Measurements from ENCODE around the gene LIN54. TPM values are rescaled to one million over a fixed set of nuclear protein-coding genes. Genes with fewer than 3 reads are reported as not detected.

Gene LIN54
- total RNA-seq, 1 experiment from 2014 or later, result 14.5 TPM

DNA sequence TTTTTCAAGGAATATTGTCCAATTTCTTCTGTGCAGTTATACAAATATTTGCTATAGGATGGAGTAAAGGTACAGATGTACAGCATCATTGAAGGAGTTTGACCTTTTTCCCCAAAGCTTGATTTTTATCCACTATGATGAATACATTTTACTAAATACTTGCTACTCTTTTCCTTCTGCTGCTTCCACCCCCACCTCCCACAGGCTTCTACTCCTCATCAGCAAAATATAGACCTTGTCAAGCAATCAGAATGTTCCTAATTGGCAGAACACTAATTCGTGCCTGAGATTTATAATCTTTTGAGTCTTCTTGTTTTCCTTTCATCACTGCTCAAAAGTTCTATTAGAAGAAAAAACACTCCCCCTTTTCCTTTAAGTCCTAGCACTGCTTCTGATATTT is 113.9 kb downstream of the LIN54 start:
- no peak for TF ChIP-seq TCF7L2 (IDR thresholded peaks at IDR 0.05; ENCODE audit: low read depth, low read length)
- TF ChIP-seq POLR2AphosphoS5 (IDR thresholded peaks at IDR 0.05; ENCODE audit: low read depth, low read length), result no peak
- no peak for TF ChIP-seq SIN3A (IDR thresholded peaks at IDR 0.05; ENCODE audit: borderline replicate concordance, insufficient read depth, low read depth, low read length)
- TF ChIP-seq, protein P1, sequence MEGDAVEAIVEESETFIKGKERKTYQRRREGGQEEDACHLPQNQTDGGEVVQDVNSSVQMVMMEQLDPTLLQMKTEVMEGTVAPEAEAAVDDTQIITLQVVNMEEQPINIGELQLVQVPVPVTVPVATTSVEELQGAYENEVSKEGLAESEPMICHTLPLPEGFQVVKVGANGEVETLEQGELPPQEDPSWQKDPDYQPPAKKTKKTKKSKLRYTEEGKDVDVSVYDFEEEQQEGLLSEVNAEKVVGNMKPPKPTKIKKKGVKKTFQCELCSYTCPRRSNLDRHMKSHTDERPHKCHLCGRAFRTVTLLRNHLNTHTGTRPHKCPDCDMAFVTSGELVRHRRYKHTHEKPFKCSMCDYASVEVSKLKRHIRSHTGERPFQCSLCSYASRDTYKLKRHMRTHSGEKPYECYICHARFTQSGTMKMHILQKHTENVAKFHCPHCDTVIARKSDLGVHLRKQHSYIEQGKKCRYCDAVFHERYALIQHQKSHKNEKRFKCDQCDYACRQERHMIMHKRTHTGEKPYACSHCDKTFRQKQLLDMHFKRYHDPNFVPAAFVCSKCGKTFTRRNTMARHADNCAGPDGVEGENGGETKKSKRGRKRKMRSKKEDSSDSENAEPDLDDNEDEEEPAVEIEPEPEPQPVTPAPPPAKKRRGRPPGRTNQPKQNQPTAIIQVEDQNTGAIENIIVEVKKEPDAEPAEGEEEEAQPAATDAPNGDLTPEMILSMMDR (IDR thresholded peaks at IDR 0.05), result no peak
- TF ChIP-seq, protein P2, sequence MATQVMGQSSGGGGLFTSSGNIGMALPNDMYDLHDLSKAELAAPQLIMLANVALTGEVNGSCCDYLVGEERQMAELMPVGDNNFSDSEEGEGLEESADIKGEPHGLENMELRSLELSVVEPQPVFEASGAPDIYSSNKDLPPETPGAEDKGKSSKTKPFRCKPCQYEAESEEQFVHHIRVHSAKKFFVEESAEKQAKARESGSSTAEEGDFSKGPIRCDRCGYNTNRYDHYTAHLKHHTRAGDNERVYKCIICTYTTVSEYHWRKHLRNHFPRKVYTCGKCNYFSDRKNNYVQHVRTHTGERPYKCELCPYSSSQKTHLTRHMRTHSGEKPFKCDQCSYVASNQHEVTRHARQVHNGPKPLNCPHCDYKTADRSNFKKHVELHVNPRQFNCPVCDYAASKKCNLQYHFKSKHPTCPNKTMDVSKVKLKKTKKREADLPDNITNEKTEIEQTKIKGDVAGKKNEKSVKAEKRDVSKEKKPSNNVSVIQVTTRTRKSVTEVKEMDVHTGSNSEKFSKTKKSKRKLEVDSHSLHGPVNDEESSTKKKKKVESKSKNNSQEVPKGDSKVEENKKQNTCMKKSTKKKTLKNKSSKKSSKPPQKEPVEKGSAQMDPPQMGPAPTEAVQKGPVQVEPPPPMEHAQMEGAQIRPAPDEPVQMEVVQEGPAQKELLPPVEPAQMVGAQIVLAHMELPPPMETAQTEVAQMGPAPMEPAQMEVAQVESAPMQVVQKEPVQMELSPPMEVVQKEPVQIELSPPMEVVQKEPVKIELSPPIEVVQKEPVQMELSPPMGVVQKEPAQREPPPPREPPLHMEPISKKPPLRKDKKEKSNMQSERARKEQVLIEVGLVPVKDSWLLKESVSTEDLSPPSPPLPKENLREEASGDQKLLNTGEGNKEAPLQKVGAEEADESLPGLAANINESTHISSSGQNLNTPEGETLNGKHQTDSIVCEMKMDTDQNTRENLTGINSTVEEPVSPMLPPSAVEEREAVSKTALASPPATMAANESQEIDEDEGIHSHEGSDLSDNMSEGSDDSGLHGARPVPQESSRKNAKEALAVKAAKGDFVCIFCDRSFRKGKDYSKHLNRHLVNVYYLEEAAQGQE (IDR thresholded peaks at IDR 0.05; ENCODE audit: insufficient read depth in 1 of 2, low read depth in 2 of 2, low read length in 1 of 2), result no peak
- Histone ChIP-seq H3K9me3 (ENCODE audit: control insufficient read depth, insufficient read depth, low read depth, low read length) (no peaks in the 10 kb centered on the region), H3K27ac (ENCODE audit: low read length) (no peak overlapping the region), H3K27me3 (ENCODE audit: control insufficient read depth, insufficient read depth, low read length) (no peaks in the 10 kb centered on the region), H3K36me3 (ENCODE audit: control insufficient read depth, insufficient read depth, low read length) (peaks cover 20% of the 10 kb centered on the region), H3K4me1 (ENCODE audit: control insufficient read depth, insufficient read depth, low read length) (peaks cover 18% of the 10 kb centered on the region), H3K4me3 (ENCODE audit: low read depth in 2 of 2, low read length in 2 of 2) (no peak overlapping the region)
- DNase-seq (ENCODE audit: low read depth, low spot score), result no peak
- POLR2A ChIA-PET, result no interaction called here
- intact Hi-C loops (cut with micrococcal nuclease; ENCODE audit: unreplicated experiment), result loop anchor here (10.0 kb wide), 1 partner anchor 658 kb away; no protein-coding TSS in a partner anchor
- CTCF ChIA-PET, result no interaction called here
- in situ Hi-C loops (cut with HindIII; ENCODE audit: low pct_unique_long_range_greater_than_20kb, low sequenced_read_pairs), result no loop called here
- ATAC-seq, result no peak
- BruUV-seq (replicated peaks), result no TSS peak

DNA sequence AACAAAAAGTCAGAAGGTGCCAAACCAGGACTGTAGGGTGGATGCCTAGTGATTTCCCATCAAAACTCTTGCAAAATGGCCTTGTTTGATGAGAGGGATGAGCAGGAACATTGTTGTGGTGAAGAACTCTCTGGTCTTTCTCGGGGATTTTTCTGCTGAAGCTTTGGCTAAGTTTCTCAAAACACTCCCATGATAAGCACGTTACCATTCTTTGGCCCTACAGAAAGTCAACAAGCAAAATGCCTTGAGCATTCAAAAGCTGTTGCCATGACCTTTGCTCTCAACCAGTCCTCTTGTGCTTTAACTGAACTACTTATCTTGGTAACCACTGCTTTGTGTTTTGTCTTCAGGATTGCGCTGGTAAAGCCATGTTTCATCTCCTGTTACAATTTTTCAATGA is 116.7 kb downstream of the LIN54 start:
- no peaks in the 10 kb centered on the region for H3K27me3 ChIP-seq (ENCODE audit: control insufficient read depth, insufficient read depth, low read length)
- in situ Hi-C loops (cut with HindIII; ENCODE audit: low pct_unique_long_range_greater_than_20kb, low sequenced_read_pairs), result no loop called here
- DNase-seq (ENCODE audit: low read depth, low spot score) (no peak), ATAC-seq (no peak)
- CTCF ChIA-PET, result no interaction called here
- POLR2A ChIA-PET, result interaction anchor here (0.6 kb wide), 1 partner anchor 166 kb away, joined by 3 read pairs; no protein-coding TSS in a partner anchor
- no peak overlapping the region for H3K27ac ChIP-seq (ENCODE audit: low read length)
- no TSS peak for BruUV-seq (replicated peaks)
- H3K36me3 ChIP-seq (ENCODE audit: control insufficient read depth, insufficient read depth, low read length), result peaks cover 13% of the 10 kb centered on the region
- no peaks in the 10 kb centered on the region for H3K9me3 ChIP-seq (ENCODE audit: control insufficient read depth, insufficient read depth, low read depth, low read length)
- no peak overlapping the region for H3K4me3 ChIP-seq (ENCODE audit: low read depth in 2 of 2, low read length in 2 of 2)
- intact Hi-C loops (cut with micrococcal nuclease; ENCODE audit: unreplicated experiment), result loop anchor here (10.0 kb wide), 1 partner anchor 661 kb away; no protein-coding TSS in a partner anchor
- peaks cover 16% of the 10 kb centered on the region for H3K4me1 ChIP-seq (ENCODE audit: control insufficient read depth, insufficient read depth, low read length)
- no peak for TF ChIP-seq TCF7L2 (IDR thresholded peaks at IDR 0.05; ENCODE audit: low read depth, low read length)
- TF ChIP-seq, protein P1 (IDR thresholded peaks at IDR 0.05), result no peak
- TF ChIP-seq POLR2AphosphoS5 (IDR thresholded peaks at IDR 0.05; ENCODE audit: low read depth, low read length), result no peak
- no peak for TF ChIP-seq SIN3A (IDR thresholded peaks at IDR 0.05; ENCODE audit: borderline replicate concordance, insufficient read depth, low read depth, low read length)
- TF ChIP-seq, protein P2 (IDR thresholded peaks at IDR 0.05; ENCODE audit: insufficient read depth in 1 of 2, low read depth in 2 of 2, low read length in 1 of 2), result no peak
